GM08714 (cell line): ENCODE measurements around the gene TIPRL.

Source experiments
- H3K4me3 ChIP-seq: fragments of 200-500 bp; sonication (Bioruptor generic); 2 replicates; pipeline ENCODE4 v1.5.1; 2014; ENCODE audit warnings: mild to moderate bottlenecking, low read length, inconsistent platforms
- ZNF274 ChIP-seq: IDR thresholded peaks from 2 replicates; pipeline ENCODE4 v1.6.1; 2012; ENCODE audit warnings: mild to moderate bottlenecking, low read depth, low read length

The TIPRL gene

GRCh38 chr1:168236836-168237611 is 58.3 kb downstream of the TIPRL start:
- TF ChIP-seq ZNF274, result no peak

GRCh38 chr1:168243198-168243597 is 64.4 kb downstream of the TIPRL start:
- TF ChIP-seq ZNF274, result no peak

More at GRCh38 chr1:168236836-168237611, 58.3 kb downstream of the TIPRL start:
- no peak overlapping the region for H3K4me3 ChIP-seq

DNA sequence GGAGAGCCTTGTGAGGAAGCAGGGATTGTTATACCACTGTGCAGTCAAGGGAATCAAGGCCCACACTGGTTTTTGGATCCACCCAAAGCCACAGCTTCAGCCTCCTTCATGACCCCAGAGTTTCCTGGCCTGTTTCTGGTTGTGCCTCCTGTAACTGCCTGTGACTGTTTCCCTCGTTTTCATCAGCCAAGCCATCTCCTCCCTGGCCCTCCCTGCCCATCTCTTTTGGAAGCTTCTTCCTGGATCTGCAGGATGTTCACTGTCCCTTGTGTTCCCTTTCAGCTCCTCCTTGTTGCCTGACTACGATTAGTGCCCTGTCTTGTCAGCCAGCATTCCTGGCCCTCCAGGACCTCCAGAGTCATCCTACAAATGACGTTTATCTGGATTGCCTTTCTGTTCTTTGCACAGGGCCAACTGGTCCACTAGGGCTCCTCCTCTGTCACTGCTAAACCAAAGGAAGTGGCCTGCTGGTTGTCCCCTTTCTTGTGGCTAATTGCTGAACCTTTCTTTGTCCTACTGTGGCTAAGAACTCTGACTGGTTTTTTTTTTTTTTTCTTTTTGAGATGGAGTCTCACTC is 65.0 kb downstream of the TIPRL start:
- no peak for TF ChIP-seq ZNF274
- no peak overlapping the region for H3K4me3 ChIP-seq

More at GRCh38 chr1:168243198-168243597, 64.4 kb downstream of the TIPRL start:
- H3K4me3 ChIP-seq, result no peak overlapping the region

DNA sequence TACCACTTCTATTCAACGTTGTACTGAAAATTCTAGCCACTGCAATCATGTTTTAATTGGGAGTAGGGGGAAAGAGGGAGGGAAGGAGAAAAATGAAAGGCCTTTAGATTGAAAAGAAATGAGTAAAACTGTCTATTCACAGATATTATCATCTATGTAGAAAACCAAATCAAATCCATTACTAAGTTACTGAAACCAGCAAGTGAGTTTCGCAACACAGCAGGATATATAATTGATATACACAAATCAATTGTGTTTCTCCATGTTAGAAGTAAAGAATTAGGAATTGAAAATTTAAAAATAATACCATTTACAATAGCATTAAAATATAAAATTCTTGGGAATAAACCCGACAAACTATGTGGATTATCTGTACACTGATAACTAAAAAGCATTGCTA is 66.3 kb downstream of the TIPRL start:
- TF ChIP-seq ZNF274, result no peak

DNA sequence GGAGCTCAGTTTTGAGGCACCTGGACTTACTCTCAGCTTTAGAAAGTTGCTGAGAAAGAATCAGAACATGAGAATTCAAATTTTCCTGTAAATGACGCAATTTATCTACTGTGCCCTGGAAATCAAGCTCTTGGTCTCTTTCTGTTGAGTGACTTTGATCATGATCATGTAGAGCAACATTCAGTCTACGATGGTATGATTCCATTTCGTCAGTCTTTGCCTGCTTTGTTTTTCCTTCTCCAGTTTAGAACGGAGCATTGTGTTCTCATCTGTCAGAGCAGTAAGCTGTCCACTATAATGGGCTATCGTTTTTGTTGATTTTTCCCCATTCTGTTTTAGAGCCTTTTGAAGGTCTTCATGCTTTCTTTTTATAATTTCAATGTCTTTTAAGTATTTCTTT is 67.7 kb downstream of the TIPRL start:
- no peak overlapping the region for H3K4me3 ChIP-seq

More for the DNA sequence above, 66.3 kb downstream of the TIPRL start:
- H3K4me3 ChIP-seq, result no peak overlapping the region

More for the DNA sequence above, 67.7 kb downstream of the TIPRL start:
- TF ChIP-seq ZNF274, result no peak
